Measurements from ENCODE around the gene SLC35F3. TPM values are rescaled to one million over a fixed set of nuclear protein-coding genes. Genes with fewer than 3 reads are reported as not detected.

SLC35F3 gene
- total RNA-seq, 6 experiments from 2014 or later: 0.26 to 0.58 (median 0.46) TPM

GRCh38 chr1:234322097-234322496 is 417.6 kb downstream of the SLC35F3 start:
- Mint-ChIP-seq H3K9me3 (no peaks in the 10 kb centered on the region), H3K27ac (no peak overlapping the region), H3K36me3 (ENCODE audit: low read depth) (no peaks in the 10 kb centered on the region), H3K4me3 (no peak overlapping the region), H3K27me3 (ENCODE audit: insufficient read depth) (peaks cover 29% of the 10 kb centered on the region), H3K4me1 (ENCODE audit: low read depth) (peaks cover 13% of the 10 kb centered on the region)
- no peak for DNase-seq
- no peak for TF ChIP-seq CTCF (IDR thresholded peaks at IDR 0.05)

GRCh38 chr1:234322979-234323378 is 418.5 kb downstream of the SLC35F3 start:
- peaks cover 13% of the 10 kb centered on the region for H3K4me1 Mint-ChIP-seq (ENCODE audit: low read depth)
- H3K27me3 Mint-ChIP-seq (ENCODE audit: insufficient read depth): peaks cover 22% of the 10 kb centered on the region
- TF ChIP-seq CTCF (IDR thresholded peaks at IDR 0.05): peak; percentile 54
- DNase-seq: no peak
- H3K4me3 Mint-ChIP-seq: no peak overlapping the region
- no peaks in the 10 kb centered on the region for H3K36me3 Mint-ChIP-seq (ENCODE audit: low read depth)
- no peaks in the 10 kb centered on the region for H3K9me3 Mint-ChIP-seq
- H3K27ac Mint-ChIP-seq: no peak overlapping the region

GRCh38 chr1:234324821-234325220 is 420.3 kb downstream of the SLC35F3 start:
- Mint-ChIP-seq H3K4me3 (no peak overlapping the region), H3K27ac (no peak overlapping the region), H3K4me1 (ENCODE audit: low read depth) (peaks cover 13% of the 10 kb centered on the region), H3K9me3 (no peaks in the 10 kb centered on the region), H3K27me3 (ENCODE audit: insufficient read depth) (peaks cover 20% of the 10 kb centered on the region), H3K36me3 (ENCODE audit: low read depth) (no peaks in the 10 kb centered on the region)
- no peak for DNase-seq
- no peak for TF ChIP-seq CTCF (IDR thresholded peaks at IDR 0.05)

- peaks cover 15% of the 10 kb centered on the region for H3K27me3 Mint-ChIP-seq (ENCODE audit: insufficient read depth)
- H3K4me3 Mint-ChIP-seq: peak overlapping the region; percentile 83
- no peaks in the 10 kb centered on the region for H3K9me3 Mint-ChIP-seq
Measured at GRCh38 chr1:234325878-234326496, 421.5 kb downstream of the SLC35F3 start.

GRCh38 chr1:234326497-234327366 is 422.3 kb downstream of the SLC35F3 start:
- DNase-seq: peak; percentile 48
- Mint-ChIP-seq H3K4me1 (ENCODE audit: low read depth) (peaks cover 13% of the 10 kb centered on the region), H3K4me3 (peak overlapping the region; percentile 83), H3K9me3 (no peaks in the 10 kb centered on the region), H3K36me3 (ENCODE audit: low read depth) (no peaks in the 10 kb centered on the region), H3K27ac (no peak overlapping the region), H3K27me3 (ENCODE audit: insufficient read depth) (peaks cover 13% of the 10 kb centered on the region)
- TF ChIP-seq CTCF (IDR thresholded peaks at IDR 0.05): peak; percentile 91

More at GRCh38 chr1:234325878-234326496, 421.5 kb downstream of the SLC35F3 start:
- no peak overlapping the region for H3K27ac Mint-ChIP-seq
- peaks cover 13% of the 10 kb centered on the region for H3K4me1 Mint-ChIP-seq (ENCODE audit: low read depth)
- no peaks in the 10 kb centered on the region for H3K36me3 Mint-ChIP-seq (ENCODE audit: low read depth)
- no peak for DNase-seq
- no peak for TF ChIP-seq CTCF (IDR thresholded peaks at IDR 0.05)
